ENCODE results near the gene SSBP2.
A peak's percentile ranks its signal among the peaks of the same experiment; 100 is the strongest.

SSBP2 gene

GRCh38 chr5:81751009-81751835 lies at the start of gene SSBP2:
Gene SSBP2, minus strand, starts transcription at chr5:81751097. Its CDS starts 55 bp downstream, at chr5:81751042.
- H3K9me3 ChIP-seq (ENCODE audit: insufficient read depth, low read length, severe bottlenecking): no peaks in the 10 kb centered on the region
- peaks cover 21% of the 10 kb centered on the region; the same call in 1 of the 2 replicates for H4K20me1 ChIP-seq (ENCODE audit: insufficient read depth, low read length)
- no peaks in the 10 kb centered on the region for H3K27me3 ChIP-seq (ENCODE audit: insufficient read depth, low read length, poor library complexity)
- peaks cover 47% of the 10 kb centered on the region for H3K79me2 ChIP-seq (ENCODE audit: insufficient read depth, low read length)
- ATAC-seq (ENCODE audit: insufficient read depth, low read depth) (peak; percentile 82), DNase-seq (peak; percentile 100)
- TF ChIP-seq EZH2 (IDR thresholded peaks at IDR 0.05; ENCODE audit: borderline replicate concordance, low read depth, low read length, severe bottlenecking): no peak
- TF ChIP-seq, protein P1, sequence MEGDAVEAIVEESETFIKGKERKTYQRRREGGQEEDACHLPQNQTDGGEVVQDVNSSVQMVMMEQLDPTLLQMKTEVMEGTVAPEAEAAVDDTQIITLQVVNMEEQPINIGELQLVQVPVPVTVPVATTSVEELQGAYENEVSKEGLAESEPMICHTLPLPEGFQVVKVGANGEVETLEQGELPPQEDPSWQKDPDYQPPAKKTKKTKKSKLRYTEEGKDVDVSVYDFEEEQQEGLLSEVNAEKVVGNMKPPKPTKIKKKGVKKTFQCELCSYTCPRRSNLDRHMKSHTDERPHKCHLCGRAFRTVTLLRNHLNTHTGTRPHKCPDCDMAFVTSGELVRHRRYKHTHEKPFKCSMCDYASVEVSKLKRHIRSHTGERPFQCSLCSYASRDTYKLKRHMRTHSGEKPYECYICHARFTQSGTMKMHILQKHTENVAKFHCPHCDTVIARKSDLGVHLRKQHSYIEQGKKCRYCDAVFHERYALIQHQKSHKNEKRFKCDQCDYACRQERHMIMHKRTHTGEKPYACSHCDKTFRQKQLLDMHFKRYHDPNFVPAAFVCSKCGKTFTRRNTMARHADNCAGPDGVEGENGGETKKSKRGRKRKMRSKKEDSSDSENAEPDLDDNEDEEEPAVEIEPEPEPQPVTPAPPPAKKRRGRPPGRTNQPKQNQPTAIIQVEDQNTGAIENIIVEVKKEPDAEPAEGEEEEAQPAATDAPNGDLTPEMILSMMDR (IDR thresholded peaks at IDR 0.05; ENCODE audit: borderline replicate concordance, extremely low read depth, low read length, poor library complexity, severe bottlenecking): no peak
- H3K4me2 ChIP-seq (ENCODE audit: insufficient read depth, low read length): peak within 1 kb of the TSS; percentile 75
- peaks cover 41% of the 10 kb centered on the region for H3K4me1 ChIP-seq (ENCODE audit: insufficient read depth, low read length)
- H3K4me3 ChIP-seq (ENCODE audit: low read depth in 1 of 2, low read length in 2 of 2): peak within 1 kb of the TSS; percentile 69 to 76
- peaks cover 7% of the 10 kb centered on the region; the same call in 1 of the 2 replicates for H3K36me3 ChIP-seq (ENCODE audit: insufficient read depth, low read length)
- peak within 1 kb of the TSS; percentile 93 for H3K27ac ChIP-seq (ENCODE audit: low read length)
- H2AFZ ChIP-seq (ENCODE audit: low read depth, low read length): peak within 1 kb of the TSS; percentile 94
- peak within 1 kb of the TSS; percentile 90 for H3K9ac ChIP-seq (ENCODE audit: low read depth, low read length)

DNA sequence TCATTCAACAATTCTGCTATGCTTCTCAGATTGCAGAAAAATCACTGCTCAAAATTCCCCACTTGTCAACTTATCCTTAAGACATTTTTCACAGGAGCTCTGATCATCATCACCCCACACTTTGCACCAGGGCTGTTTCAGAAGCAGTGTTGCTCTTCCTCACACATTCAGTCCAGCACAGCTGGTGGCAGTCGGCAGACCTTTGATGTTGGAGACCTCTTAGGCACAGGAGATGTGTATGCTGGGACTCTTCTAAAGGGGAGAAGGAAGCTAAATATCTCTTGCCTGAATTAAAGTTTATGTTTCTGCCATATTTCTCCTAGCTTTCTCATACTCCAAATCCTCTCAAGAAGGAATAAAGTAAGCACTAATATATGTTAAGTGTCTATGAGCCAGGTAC lies 44.8 kb upstream of the SSBP2 start:
- Histone ChIP-seq H3K4me2 (ENCODE audit: insufficient read depth, low read length) (no peak overlapping the region), H4K20me1 (ENCODE audit: insufficient read depth, low read length) (no peaks in the 10 kb centered on the region), H3K36me3 (ENCODE audit: insufficient read depth, low read length) (no peaks in the 10 kb centered on the region), H2AFZ (ENCODE audit: low read depth, low read length) (no peak overlapping the region), H3K4me3 (ENCODE audit: low read depth in 1 of 2, low read length in 2 of 2) (no peak overlapping the region), H3K9ac (ENCODE audit: low read depth, low read length) (no peak overlapping the region), H3K4me1 (ENCODE audit: insufficient read depth, low read length) (peaks cover 50% of the 10 kb centered on the region), H3K9me3 (ENCODE audit: insufficient read depth, low read length, severe bottlenecking) (no peaks in the 10 kb centered on the region), H3K27me3 (ENCODE audit: insufficient read depth, low read length, poor library complexity) (no peaks in the 10 kb centered on the region), H3K27ac (ENCODE audit: low read length) (no peak overlapping the region; the same call in 1 of the 2 replicates), H3K79me2 (ENCODE audit: insufficient read depth, low read length) (no peaks in the 10 kb centered on the region)
- ATAC-seq (ENCODE audit: insufficient read depth, low read depth) (peak; percentile 55; the same call in 1 of the 3 replicates), DNase-seq (peak; percentile 32)
- TF ChIP-seq, protein P1 (IDR thresholded peaks at IDR 0.05; ENCODE audit: borderline replicate concordance, extremely low read depth, low read length, poor library complexity, severe bottlenecking): no peak
- no peak for TF ChIP-seq EZH2 (IDR thresholded peaks at IDR 0.05; ENCODE audit: borderline replicate concordance, low read depth, low read length, severe bottlenecking)

DNA sequence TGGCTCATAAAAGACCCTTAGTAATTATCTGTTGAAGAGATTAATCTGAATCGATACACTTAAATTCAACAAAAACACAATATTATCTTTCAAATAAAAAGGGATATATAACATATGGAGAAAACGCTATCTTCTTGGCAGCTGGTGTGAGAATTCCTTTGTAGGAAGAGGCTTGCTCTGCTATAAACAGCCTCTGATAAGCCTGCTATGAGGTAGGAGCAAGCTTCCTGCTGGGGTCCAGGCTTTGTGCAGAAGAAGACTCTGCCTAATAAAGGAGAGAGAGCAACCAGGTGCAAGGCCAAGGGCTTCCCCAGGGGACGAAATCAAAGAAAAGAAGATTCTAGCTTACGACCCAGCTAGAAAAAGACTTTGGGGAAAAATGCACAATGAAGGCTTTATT lies 43.3 kb upstream of the SSBP2 start:
- Histone ChIP-seq H3K27me3 (ENCODE audit: insufficient read depth, low read length, poor library complexity) (no peaks in the 10 kb centered on the region), H3K9ac (ENCODE audit: low read depth, low read length) (no peak overlapping the region), H3K4me1 (ENCODE audit: insufficient read depth, low read length) (peaks cover 45% of the 10 kb centered on the region), H3K4me2 (ENCODE audit: insufficient read depth, low read length) (no peak overlapping the region), H3K9me3 (ENCODE audit: insufficient read depth, low read length, severe bottlenecking) (no peaks in the 10 kb centered on the region), H3K27ac (ENCODE audit: low read length) (no peak overlapping the region; the same call in 1 of the 2 replicates), H3K79me2 (ENCODE audit: insufficient read depth, low read length) (no peaks in the 10 kb centered on the region), H3K36me3 (ENCODE audit: insufficient read depth, low read length) (no peaks in the 10 kb centered on the region), H2AFZ (ENCODE audit: low read depth, low read length) (no peak overlapping the region), H4K20me1 (ENCODE audit: insufficient read depth, low read length) (no peaks in the 10 kb centered on the region), H3K4me3 (ENCODE audit: low read depth in 1 of 2, low read length in 2 of 2) (no peak overlapping the region)
- ATAC-seq (ENCODE audit: insufficient read depth, low read depth): peak; percentile 59
- TF ChIP-seq, protein P1 (IDR thresholded peaks at IDR 0.05; ENCODE audit: borderline replicate concordance, extremely low read depth, low read length, poor library complexity, severe bottlenecking): no peak
- DNase-seq: peak; percentile 39
